22Rv1 (cell line): Measurements from ENCODE around the gene ERAP2.

Source experiments
- H3K27ac ChIP-seq: fragments of 450-650 bp; 2 replicates; pipeline ENCODE4 v1.5.1; 2017
- ZFX ChIP-seq: fragments of 450-650 bp; IDR thresholded peaks from 2 replicates; pipeline ENCODE4 v1.6.1; 2017; ENCODE audit warnings: antibody characterized with exemption, borderline replicate concordance
- TF ChIP-seq, protein P1 (sequence below): fragments of 450-650 bp; IDR thresholded peaks from 2 replicates; pipeline ENCODE4 v1.5.1; 2017; ENCODE audit warnings: mild to moderate bottlenecking

The ERAP2 gene

DNA sequence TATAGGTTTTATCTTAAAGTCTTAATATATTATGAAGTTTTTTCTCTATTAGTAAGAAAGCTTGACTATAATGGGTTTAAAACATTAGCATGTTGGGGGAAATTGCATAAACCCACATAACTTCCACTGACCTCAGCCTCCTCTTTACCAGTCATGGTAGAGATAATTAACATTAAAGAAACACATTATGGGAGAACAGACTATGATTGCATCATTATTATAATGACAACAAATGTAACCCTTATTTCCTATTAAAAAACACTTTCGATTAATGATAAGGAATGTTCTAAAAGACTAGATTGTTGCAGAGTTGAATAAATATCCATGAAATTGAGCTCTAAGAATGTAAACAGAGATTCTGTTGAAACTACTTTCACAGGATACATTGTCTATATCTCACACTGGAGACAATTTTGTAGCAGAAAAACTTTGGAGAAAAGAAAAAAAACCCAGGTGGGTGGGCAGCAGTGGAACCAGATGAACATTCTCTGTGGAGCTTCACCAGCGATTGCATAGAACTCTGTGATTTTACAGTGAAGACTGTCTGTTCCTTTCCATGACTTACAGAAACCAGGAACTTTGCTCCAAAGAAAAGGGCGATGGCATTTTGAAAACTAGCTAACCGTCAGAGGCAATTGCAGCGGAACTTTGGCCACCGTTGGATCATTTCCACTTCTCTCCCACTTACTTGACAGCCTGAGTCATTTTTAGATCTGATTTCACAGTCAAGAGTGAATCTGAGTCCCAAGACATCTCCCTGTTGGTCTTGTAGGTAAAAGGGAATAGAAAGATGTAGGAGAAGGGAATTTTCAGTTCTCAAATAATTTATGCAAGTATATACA is 21.0 kb upstream of the ERAP2 start:
- TF ChIP-seq, protein P1, sequence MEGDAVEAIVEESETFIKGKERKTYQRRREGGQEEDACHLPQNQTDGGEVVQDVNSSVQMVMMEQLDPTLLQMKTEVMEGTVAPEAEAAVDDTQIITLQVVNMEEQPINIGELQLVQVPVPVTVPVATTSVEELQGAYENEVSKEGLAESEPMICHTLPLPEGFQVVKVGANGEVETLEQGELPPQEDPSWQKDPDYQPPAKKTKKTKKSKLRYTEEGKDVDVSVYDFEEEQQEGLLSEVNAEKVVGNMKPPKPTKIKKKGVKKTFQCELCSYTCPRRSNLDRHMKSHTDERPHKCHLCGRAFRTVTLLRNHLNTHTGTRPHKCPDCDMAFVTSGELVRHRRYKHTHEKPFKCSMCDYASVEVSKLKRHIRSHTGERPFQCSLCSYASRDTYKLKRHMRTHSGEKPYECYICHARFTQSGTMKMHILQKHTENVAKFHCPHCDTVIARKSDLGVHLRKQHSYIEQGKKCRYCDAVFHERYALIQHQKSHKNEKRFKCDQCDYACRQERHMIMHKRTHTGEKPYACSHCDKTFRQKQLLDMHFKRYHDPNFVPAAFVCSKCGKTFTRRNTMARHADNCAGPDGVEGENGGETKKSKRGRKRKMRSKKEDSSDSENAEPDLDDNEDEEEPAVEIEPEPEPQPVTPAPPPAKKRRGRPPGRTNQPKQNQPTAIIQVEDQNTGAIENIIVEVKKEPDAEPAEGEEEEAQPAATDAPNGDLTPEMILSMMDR, result no peak
- no peak for TF ChIP-seq ZFX
- H3K27ac ChIP-seq, result no peak overlapping the region

DNA sequence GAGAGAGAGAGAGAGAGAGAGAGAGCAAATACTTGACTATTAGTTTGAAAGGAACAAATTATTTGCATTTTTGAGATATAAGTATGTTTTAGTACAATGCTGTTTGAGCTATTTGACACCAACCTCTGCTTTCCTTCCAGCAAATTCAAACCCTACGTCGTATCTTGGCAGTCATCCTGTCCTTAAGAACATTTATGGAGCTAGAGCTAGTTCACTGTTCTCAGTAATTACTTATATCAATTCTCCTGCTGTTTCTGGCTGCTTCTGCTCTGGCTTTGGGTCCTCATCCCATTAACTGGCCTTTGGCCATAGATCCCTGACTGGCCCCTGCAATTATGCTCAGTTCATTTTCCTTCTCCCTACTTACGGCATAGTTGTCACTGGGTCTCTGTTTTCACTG is 19.9 kb upstream of the ERAP2 start:
- TF ChIP-seq, protein P1, result no peak
- TF ChIP-seq ZFX, result no peak
- no peak overlapping the region for H3K27ac ChIP-seq

DNA sequence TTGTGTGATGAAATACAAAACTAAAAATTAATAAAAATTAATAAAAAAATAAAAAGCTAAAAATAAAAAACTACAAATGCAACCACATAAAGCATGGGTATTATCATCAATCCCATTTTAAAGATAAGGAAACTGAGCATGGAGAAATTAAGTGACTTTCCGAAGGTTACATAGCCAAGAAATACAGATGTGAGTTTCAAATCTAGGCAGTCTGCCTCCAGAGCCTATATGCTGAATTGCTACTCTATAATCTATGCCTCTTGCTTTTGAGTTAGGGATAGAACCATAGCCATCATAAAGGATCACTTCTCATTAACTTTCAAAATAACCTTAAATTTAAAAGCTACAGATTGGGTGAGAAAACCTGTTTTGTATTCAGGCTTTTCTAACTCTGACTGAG is 18.8 kb upstream of the ERAP2 start:
- no peak overlapping the region for H3K27ac ChIP-seq
- no peak for TF ChIP-seq ZFX
- TF ChIP-seq, protein P1, result no peak

DNA sequence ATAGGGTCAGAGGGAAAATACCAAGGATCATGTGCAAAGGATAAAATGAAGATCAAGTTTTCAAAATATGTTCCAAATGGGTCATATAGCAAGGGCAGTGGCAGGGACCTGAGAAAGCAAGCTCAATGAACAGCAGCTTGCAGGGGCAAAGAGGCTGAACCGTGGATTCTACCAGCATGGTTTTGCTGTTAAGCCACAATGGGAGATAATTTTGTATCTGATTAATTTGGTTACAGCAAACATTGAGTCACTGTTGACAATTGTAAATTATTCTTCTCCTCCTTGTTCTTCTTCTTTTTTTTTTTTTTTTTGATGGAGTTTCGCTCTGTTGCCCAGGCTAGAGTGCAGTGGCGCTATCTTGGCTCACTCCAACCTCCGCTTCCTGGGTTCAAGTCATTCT is 18.4 kb upstream of the ERAP2 start:
- no peak for TF ChIP-seq ZFX
- TF ChIP-seq, protein P1, result no peak
- no peak overlapping the region for H3K27ac ChIP-seq

DNA sequence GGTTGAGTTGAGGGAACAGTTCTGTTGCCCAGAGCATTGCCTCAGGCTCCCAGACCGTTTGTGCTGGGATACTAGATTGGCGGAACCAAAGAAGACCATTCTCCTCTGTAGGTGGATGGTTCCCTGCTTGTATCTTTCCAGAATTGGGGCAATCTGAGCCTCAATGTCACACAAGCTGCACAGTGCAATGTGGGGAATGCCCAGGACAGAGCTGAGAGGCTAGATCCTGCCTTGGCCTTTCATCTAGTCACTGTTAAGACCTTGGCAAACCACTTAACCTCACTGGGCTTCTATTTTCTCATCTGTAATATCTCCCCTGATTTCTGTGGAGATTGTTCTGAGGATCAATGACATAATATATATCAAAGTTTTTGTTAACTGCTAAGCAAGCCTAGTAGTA is 16.9 kb upstream of the ERAP2 start:
- H3K27ac ChIP-seq, result no peak overlapping the region
- no peak for TF ChIP-seq ZFX
- TF ChIP-seq, protein P1, result no peak

DNA sequence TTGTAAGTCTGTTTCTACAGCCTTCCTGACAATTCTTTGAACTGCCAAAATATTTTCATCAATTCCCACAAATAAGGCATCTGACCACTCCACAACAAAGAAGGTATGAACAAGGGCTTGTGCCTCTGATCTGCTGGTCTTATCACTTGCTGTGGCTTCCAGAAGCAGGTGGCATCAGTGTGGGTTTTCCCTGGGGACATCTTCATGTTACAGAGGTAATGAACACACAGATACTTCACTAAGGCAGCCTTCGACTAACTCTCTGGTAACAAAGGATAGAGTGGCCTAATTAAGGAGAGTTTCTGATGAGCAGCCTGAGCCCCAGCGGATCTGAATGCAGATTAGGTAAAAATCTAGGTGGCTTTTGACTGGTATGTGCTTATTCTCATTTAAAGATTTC is 15.2 kb upstream of the ERAP2 start:
- no peak for TF ChIP-seq ZFX
- TF ChIP-seq, protein P1, result no peak
- H3K27ac ChIP-seq, result no peak overlapping the region

DNA sequence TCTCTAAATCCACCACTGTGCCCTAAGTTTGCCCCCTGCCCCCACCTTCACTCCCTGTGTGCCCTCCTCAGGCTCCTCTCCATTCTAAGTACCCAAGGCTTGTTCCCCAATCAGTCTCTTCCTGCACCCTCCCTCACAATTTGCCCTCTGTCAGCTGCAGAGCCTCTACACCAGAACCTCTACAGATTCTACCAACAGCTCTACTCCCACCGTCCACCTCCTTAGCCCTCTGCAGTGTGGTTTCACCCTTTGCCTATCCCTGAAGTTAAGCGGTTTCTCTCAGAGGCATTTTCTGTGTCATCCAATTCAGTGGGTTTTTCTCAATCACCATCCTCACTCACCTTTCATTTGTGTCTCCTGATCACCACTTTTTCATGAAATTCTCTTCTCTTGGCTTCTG is 13.2 kb upstream of the ERAP2 start:
- TF ChIP-seq ZFX, result no peak
- TF ChIP-seq, protein P1, result no peak

More for the DNA sequence above, 13.2 kb upstream of the ERAP2 start:
- H3K27ac ChIP-seq, result no peak overlapping the region
